ENCODE results near the gene LRSAM1. TPM values are rescaled to one million over a fixed set of nuclear protein-coding genes. Genes with fewer than 3 reads are reported as not detected.

The LRSAM1 gene
- total and polyA plus RNA-seq, 2 of the 8 experiments (the other 6 are each of a cell fraction or from before 2014, with no cell fraction given), result 9.7 to 18.3 TPM

DNA sequence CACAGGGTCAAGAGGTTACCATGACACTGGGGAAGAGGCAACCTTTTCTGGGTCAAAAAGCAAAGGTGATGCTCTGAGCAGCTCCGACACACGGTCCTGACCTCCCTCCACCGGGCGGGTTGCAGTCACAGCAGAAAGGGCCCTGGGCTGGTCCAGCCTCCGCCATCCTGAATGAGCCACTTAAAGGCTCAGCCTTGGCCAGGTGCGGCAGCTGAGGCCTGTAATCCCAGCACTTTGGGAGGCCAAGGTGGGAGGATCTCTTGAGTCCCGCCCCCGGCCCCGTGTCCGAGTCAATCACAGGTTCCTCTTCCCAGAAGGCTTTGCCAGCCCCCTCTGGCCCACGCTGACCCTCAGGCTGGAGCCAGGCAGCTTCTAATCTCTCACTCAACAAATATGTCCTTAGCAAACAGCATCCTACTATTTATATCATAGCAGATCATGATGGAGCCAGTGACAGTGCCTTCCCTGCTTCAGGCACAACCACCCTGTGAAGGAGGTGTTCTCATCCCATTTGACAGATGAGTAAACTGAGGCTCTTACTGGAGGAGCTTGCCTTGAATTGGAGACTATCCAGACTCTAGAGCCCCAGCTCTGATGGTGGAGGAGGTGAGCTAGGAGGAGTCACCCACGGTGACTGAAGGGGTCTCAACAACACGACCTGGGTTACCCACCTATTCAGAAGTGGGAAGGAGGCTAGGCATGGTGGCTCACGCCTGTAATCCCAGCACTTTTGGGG is 79.1 kb downstream of the LRSAM1 start:
- no peak for FAIRE-seq
- Histone ChIP-seq H3K79me1 (ENCODE audit: low read depth, low read length) (0 out of 2 replicates have a peak, but pooled peaks cover 2% of the 10 kb centered on the region), H2BK15ac (ENCODE audit: low read length) (no peak overlapping the region), H3K79me2 (ENCODE audit: control insufficient read depth in 1 of 2, insufficient read depth in 2 of 2, low read length in 2 of 2) (no peaks in the 10 kb centered on the region; a peak in 1 of 4 replicates), H3K23ac (ENCODE audit: insufficient read length) (no peak overlapping the region), H4K91ac (replicated peaks; ENCODE audit: insufficient read length, low read length) (no peak overlapping the region), H2BK12ac (ENCODE audit: low read depth, low read length) (no peak overlapping the region), H3K9me3 (ENCODE audit: insufficient read depth in 2 of 2, low read depth in 1 of 2, low read length in 1 of 2) (peaks cover 7 to 10% of the 10 kb centered on the region in 2 experiments), H2BK120ac (replicated peaks; ENCODE audit: low read depth, low read length) (no peak overlapping the region), H3K9ac (replicated peaks in 1 of 4; ENCODE audit: extremely low read depth in 1 of 4, low read depth in 3 of 4, low read length in 3 of 4) (no peak overlapping the region), H4K8ac (ENCODE audit: extremely low read depth, insufficient read depth, low read length) (no peak overlapping the region), H3K56ac (replicated peaks; ENCODE audit: insufficient read length, low read depth, low read length) (no peak overlapping the region), H3K4me2 (ENCODE audit: insufficient read depth in 1 of 2, low read depth in 2 of 2, low read length in 2 of 2) (no peak overlapping the region), H3K14ac (ENCODE audit: insufficient read length) (no peak overlapping the region), H4K20me1 (replicated peaks in 1 of 2; ENCODE audit: control insufficient read depth in 1 of 2, insufficient read depth in 2 of 2, low read length in 2 of 2) (no peaks in the 10 kb centered on the region), H3K27ac (ENCODE audit: low read depth, low read length) (no peak overlapping the region), H2BK20ac (ENCODE audit: low read length) (no peak overlapping the region), H2AFZ (ENCODE audit: low read length) (no peak overlapping the region), H3K4me3 (ENCODE audit: extremely low read depth in 1 of 4, insufficient read depth in 2 of 4, low read depth in 3 of 4, low read length in 4 of 4) (no peak overlapping the region), H3K23me2 (ENCODE audit: low read depth, low read length) (no peaks in the 10 kb centered on the region), H4K5ac (ENCODE audit: insufficient read length, low read depth, low read length) (no peak overlapping the region), H3K18ac (ENCODE audit: extremely low read depth, low read length) (no peak overlapping the region), H2AK5ac (ENCODE audit: low read depth, low read length) (no peak overlapping the region), H3K4me1 (replicated peaks in 1 of 4; ENCODE audit: control insufficient read depth in 3 of 4, insufficient read depth in 4 of 4, low read length in 3 of 4) (peaks cover 3 to 28% (median 12%) of the 10 kb centered on the region in 4 experiments), H3K4ac (replicated peaks; ENCODE audit: insufficient read length, low read depth, low read length) (peak overlapping the region; percentile 32), H2BK5ac (ENCODE audit: low read depth, low read length) (0 out of 2 replicates have a peak overlapping the region, but pooled peaks have one; percentile 16), H3K27me3 (replicated peaks in 1 of 4; ENCODE audit: control insufficient read depth in 3 of 4, extremely low read depth in 1 of 4, insufficient read depth in 3 of 4, low read length in 3 of 4) (no peaks in the 10 kb centered on the region), H3K36me3 (ENCODE audit: control insufficient read depth in 2 of 4, insufficient read depth in 4 of 4, low read length in 3 of 4) (peaks cover 0 to 7% (median 4%) of the 10 kb centered on the region in 4 experiments; a peak in 6 of 8 replicates)
- WGBS, 2 experiments (ENCODE audit: extremely low coverage in 1 of 2, insufficient coverage in 1 of 2, insufficient read length in 1 of 2, insufficient replicate concordance in 2 of 2, low coverage in 1 of 2, low lambda C conversion rate in 2 of 2, missing lambda C conversion rate in 1 of 2), result 91% methylated on average over 14 of the region's 14 CpGs; no CpG with 5 or more reads in 1 of the 2 experiments
- ChIA-PET POLR2A (ENCODE audit: partially characterized antibody) (no interaction called here), CTCF (ENCODE audit: partially characterized antibody) (interaction anchor here (1.0 to 7.1 kb wide), 7 partner anchors 9 to 47 kb away, joined by 3 to 61 read pairs (median 4); no protein-coding TSS in a partner anchor)
- DNase-seq (ENCODE audit: low read depth in 1 of 2, low spot score in 2 of 2), result no peak
- TF ChIP-seq CTBP2 (IDR thresholded peaks at IDR 0.05; ENCODE audit: borderline replicate concordance, insufficient read depth, insufficient read length, low read length) (no peak), CEBPB (IDR thresholded peaks at IDR 0.05; ENCODE audit: low read depth, low read length) (no peak), ATF3 (IDR thresholded peaks at IDR 0.05; ENCODE audit: insufficient read depth, low read depth, low read length) (no peak), RNF2 (IDR thresholded peaks at IDR 0.05; ENCODE audit: borderline replicate concordance, low read depth, low read length, missing control alignments, poor library complexity, severe bottlenecking) (no peak), SP1 (IDR thresholded peaks at IDR 0.05; ENCODE audit: low read depth, low read length) (no peak), MAX (IDR thresholded peaks at IDR 0.05) (no peak), JUND (IDR thresholded peaks at IDR 0.05; ENCODE audit: low read length) (no peak), SP4 (IDR thresholded peaks at IDR 0.05; ENCODE audit: low read length) (no peak), PHF8 (conservative IDR thresholded peaks at IDR 0.05; ENCODE audit: low read depth, low read length) (no peak), TAF7 (optimal IDR thresholded peaks at IDR 0.05; ENCODE audit: borderline replicate concordance, low read depth, low read length) (no peak), POLR2A (IDR thresholded peaks at IDR 0.05; ENCODE audit: control extremely low read depth in 1 of 2, low read depth in 2 of 2, low read length in 2 of 2) (no peak), NRF1 (IDR thresholded peaks at IDR 0.05; ENCODE audit: low read depth, low read length) (no peak)

Data from H1 (cell line).